ENCODE measurements around the gene KCTD7.
"Not testable (repeated sequence)": the region's sequence is repeated elsewhere in the genome, so short reads cannot be mapped to it uniquely, and the experiment has no call there.

DNA sequence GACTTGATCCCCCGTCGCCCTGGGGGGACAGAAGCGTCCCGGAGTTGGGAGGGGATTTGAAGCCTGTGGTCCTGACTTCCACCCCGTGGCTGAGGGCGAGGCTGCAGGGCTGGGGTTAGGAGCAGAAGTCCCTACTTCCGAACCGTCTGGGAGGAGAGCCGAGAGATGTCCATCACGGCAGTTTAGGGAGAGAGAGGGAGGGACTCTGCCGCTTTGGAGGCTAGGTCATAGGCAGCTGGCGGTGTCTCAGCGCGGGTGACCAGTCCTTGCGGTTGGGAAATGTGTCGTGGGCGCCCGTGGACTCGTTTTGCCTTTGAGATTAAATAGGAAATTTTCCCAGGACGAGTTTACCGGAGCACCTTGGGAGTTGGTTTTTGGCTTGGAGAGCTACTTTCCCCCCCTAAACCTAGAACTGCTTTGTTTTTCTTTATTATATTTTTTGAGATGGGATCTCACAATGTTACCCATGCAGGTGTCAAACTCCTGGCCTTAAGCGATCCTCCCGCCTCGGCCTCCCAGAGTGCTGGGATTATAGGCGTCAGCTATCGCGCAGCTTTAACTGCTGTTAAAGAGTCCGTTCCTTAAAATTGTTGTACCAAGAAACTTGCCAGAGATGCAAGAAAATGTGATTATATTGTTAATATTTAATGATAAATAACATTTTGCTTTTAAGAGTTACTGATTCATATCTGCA lies 26.6 kb downstream of the KCTD7 start:
- TF ChIP-seq SP1 (IDR thresholded peaks at IDR 0.05; ENCODE audit: low read depth); CTCF (IDR thresholded peaks at IDR 0.05 in 2 of 3, conservative IDR thresholded peaks at IDR 0.05 in 1 of 3; ENCODE audit: borderline replicate concordance in 1 of 3, insufficient read depth in 1 of 3, low read depth in 2 of 3, low read length in 2 of 3); ZBTB33 (IDR thresholded peaks at IDR 0.05; ENCODE audit: extremely low read depth, insufficient replicate concordance, low read length); ZNF274 (IDR thresholded peaks at IDR 0.05; ENCODE audit: low read depth, low read length); SIN3A (IDR thresholded peaks at IDR 0.05; ENCODE audit: low read depth); JUND (IDR thresholded peaks at IDR 0.05); EZH2 (IDR thresholded peaks at IDR 0.05); TCF7L2 (IDR thresholded peaks at IDR 0.05; ENCODE audit: borderline replicate concordance, extremely low read depth, insufficient read depth, insufficient read length); YY1 (IDR thresholded peaks at IDR 0.05; ENCODE audit: extremely low read depth, insufficient replicate concordance, low read depth, low read length); POLR2A (IDR thresholded peaks at IDR 0.05; ENCODE audit: borderline replicate concordance, extremely low read depth, insufficient read depth, insufficient read length); EZH2phosphoT487 (IDR thresholded peaks at IDR 0.05; ENCODE audit: borderline replicate concordance); MAX (IDR thresholded peaks at IDR 0.05); POLR2AphosphoS5 (IDR thresholded peaks at IDR 0.05; ENCODE audit: low read depth, low read length): not testable (repeated sequence)
